ENCODE measurements around the gene PBX3. TPM values are rescaled to one million over a fixed set of nuclear protein-coding genes. Genes with fewer than 3 reads are reported as not detected.

The PBX3 gene
- total RNA-seq, 1 experiment from 2014 or later, result 1.5 TPM

GRCh38 chr9:125984461-125984860 lies 237.3 kb downstream of the PBX3 start:
- Histone ChIP-seq H3K27ac (ENCODE audit: low read depth, low read length, poor library complexity, severe bottlenecking) (no peak overlapping the region), H3K27me3 (replicated peaks; ENCODE audit: insufficient read depth, low read depth, low read length, poor library complexity) (no peaks in the 10 kb centered on the region), H3K36me3 (ENCODE audit: insufficient read depth, low read length, poor library complexity, severe bottlenecking) (no peaks in the 10 kb centered on the region), H3K4me3 (ENCODE audit: low read depth, low read length, poor library complexity, severe bottlenecking) (no peak overlapping the region), H3K9me3 (ENCODE audit: low read depth, low read length, poor library complexity, severe bottlenecking) (peaks cover 6% of the 10 kb centered on the region), H3K4me1 (ENCODE audit: insufficient read depth, low read length, poor library complexity, severe bottlenecking) (no peaks in the 10 kb centered on the region)
- BruUV-seq (replicated peaks), result no TSS peak
- ChIA-PET POLR2A (ENCODE audit: low non-redundant PET) (no interaction called here), CTCF (no interaction called here)
- DNase-seq (ENCODE audit: low spot score), result no peak
- intact Hi-C loops (cut with micrococcal nuclease; ENCODE audit: unreplicated experiment), result no loop called here
- TF ChIP-seq CTCF (conservative IDR thresholded peaks at IDR 0.05; ENCODE audit: low read depth, low read length) (no peak), EZH2 (IDR thresholded peaks at IDR 0.05; ENCODE audit: borderline replicate concordance, low read depth, low read length, poor library complexity, severe bottlenecking) (no peak)

GRCh38 chr9:125985142-125985997 lies 238.2 kb downstream of the PBX3 start:
- intact Hi-C loops (cut with micrococcal nuclease; ENCODE audit: unreplicated experiment), result no loop called here
- Histone ChIP-seq H3K36me3 (ENCODE audit: insufficient read depth, low read length, poor library complexity, severe bottlenecking) (no peaks in the 10 kb centered on the region), H3K27ac (ENCODE audit: low read depth, low read length, poor library complexity, severe bottlenecking) (no peak overlapping the region), H3K4me3 (ENCODE audit: low read depth, low read length, poor library complexity, severe bottlenecking) (no peak overlapping the region), H3K4me1 (ENCODE audit: insufficient read depth, low read length, poor library complexity, severe bottlenecking) (no peaks in the 10 kb centered on the region), H3K27me3 (replicated peaks; ENCODE audit: insufficient read depth, low read depth, low read length, poor library complexity) (no peaks in the 10 kb centered on the region), H3K9me3 (ENCODE audit: low read depth, low read length, poor library complexity, severe bottlenecking) (no peaks in the 10 kb centered on the region)
- CTCF ChIA-PET, result no interaction called here
- no peak for DNase-seq (ENCODE audit: low spot score)
- POLR2A ChIA-PET (ENCODE audit: low non-redundant PET), result no interaction called here
- no peak for TF ChIP-seq EZH2 (IDR thresholded peaks at IDR 0.05; ENCODE audit: borderline replicate concordance, low read depth, low read length, poor library complexity, severe bottlenecking)
- TF ChIP-seq CTCF (conservative IDR thresholded peaks at IDR 0.05; ENCODE audit: low read depth, low read length), result no peak
- no TSS peak for BruUV-seq (replicated peaks)

GRCh38 chr9:125985998-125986655 lies 239.0 kb downstream of the PBX3 start:
- Histone ChIP-seq H3K4me1 (ENCODE audit: insufficient read depth, low read length, poor library complexity, severe bottlenecking) (no peaks in the 10 kb centered on the region), H3K27me3 (replicated peaks; ENCODE audit: insufficient read depth, low read depth, low read length, poor library complexity) (no peaks in the 10 kb centered on the region), H3K36me3 (ENCODE audit: insufficient read depth, low read length, poor library complexity, severe bottlenecking) (no peaks in the 10 kb centered on the region), H3K27ac (ENCODE audit: low read depth, low read length, poor library complexity, severe bottlenecking) (no peak overlapping the region), H3K9me3 (ENCODE audit: low read depth, low read length, poor library complexity, severe bottlenecking) (no peaks in the 10 kb centered on the region), H3K4me3 (ENCODE audit: low read depth, low read length, poor library complexity, severe bottlenecking) (no peak overlapping the region)
- POLR2A ChIA-PET (ENCODE audit: low non-redundant PET), result no interaction called here
- TF ChIP-seq EZH2 (IDR thresholded peaks at IDR 0.05; ENCODE audit: borderline replicate concordance, low read depth, low read length, poor library complexity, severe bottlenecking) (no peak), CTCF (conservative IDR thresholded peaks at IDR 0.05; ENCODE audit: low read depth, low read length) (no peak)
- intact Hi-C loops (cut with micrococcal nuclease; ENCODE audit: unreplicated experiment), result no loop called here
- CTCF ChIA-PET, result no interaction called here
- DNase-seq (ENCODE audit: low spot score), result no peak
- BruUV-seq (replicated peaks), result no TSS peak
